GM15510 (cell line): Measurements from ENCODE around the gene CIAO2B.

Experiments used
- POLR2A ChIP-seq: IDR thresholded peaks from 3 replicates; pipeline ENCODE4 v1.6.1; 2011; ENCODE audit warnings: borderline replicate concordance; ENCODE audit not compliant: insufficient read length; ENCODE audit errors: extremely low read depth

CIAO2B gene

GRCh38 chr16:66891797-66892196, 42.4 kb downstream of the CIAO2B start:
- no peak for TF ChIP-seq POLR2A

- no peak for TF ChIP-seq POLR2A
Measured at GRCh38 chr16:66891360-66891759, 42.8 kb downstream of the CIAO2B start.

- TF ChIP-seq POLR2A: no peak
Measured at GRCh38 chr16:66890799-66891198, 43.4 kb downstream of the CIAO2B start.

- TF ChIP-seq POLR2A: no peak
Measured at GRCh38 chr16:66889622-66890021, 44.6 kb downstream of the CIAO2B start.

GRCh38 chr16:66888647-66889615, 45.3 kb downstream of the CIAO2B start:
- TF ChIP-seq POLR2A: no peak

DNA sequence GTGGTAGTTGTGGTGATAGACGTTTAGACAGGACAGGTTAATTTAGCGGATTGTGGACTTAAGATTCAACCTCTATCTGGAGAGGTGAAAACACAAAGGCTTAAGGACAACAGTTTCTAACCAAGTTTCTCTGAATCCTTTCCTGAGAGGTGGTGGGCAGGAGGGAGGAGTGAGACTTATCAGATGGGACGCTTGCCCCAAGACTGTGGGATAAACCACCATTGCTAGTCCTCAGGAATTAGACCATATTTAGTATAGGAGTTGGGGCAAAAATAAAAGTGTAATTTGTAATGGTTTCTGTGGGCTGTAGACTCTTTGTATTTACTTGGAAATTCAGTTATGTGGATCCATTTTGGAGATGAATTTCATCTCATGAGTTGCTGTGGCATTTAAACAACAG, 47.3 kb downstream of the CIAO2B start:
- no peak for TF ChIP-seq POLR2A

- TF ChIP-seq POLR2A: no peak
Measured at GRCh38 chr16:66886321-66886720, 47.9 kb downstream of the CIAO2B start.

DNA sequence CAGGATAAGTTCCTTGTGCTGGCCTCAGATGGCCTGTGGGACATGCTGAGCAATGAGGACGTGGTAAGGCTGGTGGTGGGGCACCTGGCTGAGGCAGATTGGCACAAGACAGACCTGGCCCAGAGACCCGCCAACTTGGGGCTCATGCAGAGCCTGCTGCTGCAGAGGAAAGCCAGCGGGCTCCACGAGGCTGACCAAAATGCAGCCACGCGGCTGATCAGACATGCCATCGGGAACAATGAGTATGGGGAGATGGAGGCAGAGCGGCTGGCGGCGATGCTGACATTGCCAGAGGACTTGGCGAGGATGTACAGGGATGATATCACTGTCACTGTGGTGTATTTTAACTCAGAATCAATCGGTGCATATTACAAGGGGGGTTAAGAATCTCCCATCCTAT, 48.7 kb downstream of the CIAO2B start:
- TF ChIP-seq POLR2A: no peak

GRCh38 chr16:66882702-66883101, 51.5 kb downstream of the CIAO2B start:
- no peak for TF ChIP-seq POLR2A
